ENCODE data around the gene NHLH2. TPM values are rescaled to one million over a fixed set of nuclear protein-coding genes. Genes with fewer than 3 reads are reported as not detected.

The NHLH2 gene
- total RNA-seq, 2 donors from 2014 or later = not detected

- no peaks in the 10 kb centered on the region for H3K9me3 ChIP-seq (ENCODE audit: control insufficient read depth, low read length, poor library complexity, severe bottlenecking)
These were observed 24.9 kb upstream of the NHLH2 start for GRCh38 chr1:115865704-115866380.

GRCh38 chr1:115862403-115862802 is 21.5 kb upstream of the NHLH2 start:
- no peaks in the 10 kb centered on the region for H3K4me1 Mint-ChIP-seq
- peaks cover 4% of the 10 kb centered on the region for H3K36me3 Mint-ChIP-seq (ENCODE audit: low read depth)
- no peak overlapping the region for H3K4me3 Mint-ChIP-seq
- H3K27ac Mint-ChIP-seq = no peak overlapping the region
- DNase-seq (no peak), ATAC-seq (no peak)
- peaks cover 61% of the 10 kb centered on the region for H3K27me3 Mint-ChIP-seq
- no peaks in the 10 kb centered on the region for H3K9me3 ChIP-seq (ENCODE audit: control insufficient read depth, low read length, poor library complexity, severe bottlenecking)

More at GRCh38 chr1:115865704-115866380, 24.9 kb upstream of the NHLH2 start:
- Mint-ChIP-seq H3K4me1 (no peaks in the 10 kb centered on the region), H3K4me3 (no peak overlapping the region), H3K36me3 (ENCODE audit: low read depth) (peaks cover 4% of the 10 kb centered on the region), H3K27me3 (peaks cover 45% of the 10 kb centered on the region), H3K27ac (no peak overlapping the region)
- ATAC-seq = no peak
- no peak for DNase-seq

GRCh38 chr1:115854005-115854404 is 13.1 kb upstream of the NHLH2 start:
- DNase-seq (no peak), ATAC-seq (no peak)
- peaks cover 33% of the 10 kb centered on the region for H3K27me3 Mint-ChIP-seq
- H3K4me1 Mint-ChIP-seq = no peaks in the 10 kb centered on the region
- H3K9me3 ChIP-seq (ENCODE audit: control insufficient read depth, low read length, poor library complexity, severe bottlenecking) = no peaks in the 10 kb centered on the region
- H3K36me3 Mint-ChIP-seq (ENCODE audit: low read depth) = no peaks in the 10 kb centered on the region
- no peak overlapping the region for H3K27ac Mint-ChIP-seq
- no peak overlapping the region for H3K4me3 Mint-ChIP-seq

GRCh38 chr1:115850937-115851336 is 10.0 kb upstream of the NHLH2 start:
- Mint-ChIP-seq H3K36me3 (ENCODE audit: low read depth) (no peaks in the 10 kb centered on the region), H3K4me3 (no peak overlapping the region), H3K27me3 (peaks cover 20% of the 10 kb centered on the region), H3K27ac (no peak overlapping the region), H3K4me1 (no peaks in the 10 kb centered on the region)
- DNase-seq (no peak), ATAC-seq (no peak)
- no peaks in the 10 kb centered on the region for H3K9me3 ChIP-seq (ENCODE audit: control insufficient read depth, low read length, poor library complexity, severe bottlenecking)

- Mint-ChIP-seq H3K27me3 (peaks cover 40% of the 10 kb centered on the region), H3K4me3 (no peak overlapping the region)
- no peak for DNase-seq
These were observed 6.9 kb upstream of the NHLH2 start for GRCh38 chr1:115847787-115848186.

GRCh38 chr1:115842948-115843347 is 2.0 kb upstream of the NHLH2 start:
- Mint-ChIP-seq H3K4me1 (peaks cover 7% of the 10 kb centered on the region), H3K36me3 (ENCODE audit: low read depth) (peaks cover 5% of the 10 kb centered on the region), H3K27ac (no peak overlapping the region), H3K27me3 (peaks cover 63% of the 10 kb centered on the region), H3K4me3 (no peak overlapping the region)
- ATAC-seq = no peak
- no peaks in the 10 kb centered on the region for H3K9me3 ChIP-seq (ENCODE audit: control insufficient read depth, low read length, poor library complexity, severe bottlenecking)
- DNase-seq = no peak

More at GRCh38 chr1:115847787-115848186, 6.9 kb upstream of the NHLH2 start:
- H3K4me1 Mint-ChIP-seq = no peaks in the 10 kb centered on the region
- no peak overlapping the region for H3K27ac Mint-ChIP-seq
- no peak for ATAC-seq
- no peaks in the 10 kb centered on the region for H3K36me3 Mint-ChIP-seq (ENCODE audit: low read depth)
- H3K9me3 ChIP-seq (ENCODE audit: control insufficient read depth, low read length, poor library complexity, severe bottlenecking) = no peaks in the 10 kb centered on the region

- H3K9me3 ChIP-seq (ENCODE audit: control insufficient read depth, low read length, poor library complexity, severe bottlenecking) = no peaks in the 10 kb centered on the region
- DNase-seq (no peak), ATAC-seq (no peak)
- Mint-ChIP-seq H3K27ac (no peak overlapping the region), H3K4me3 (peak overlapping the region; percentile 84), H3K27me3 (peaks cover 82% of the 10 kb centered on the region), H3K4me1 (peaks cover 7% of the 10 kb centered on the region), H3K36me3 (ENCODE audit: low read depth) (peaks cover 5% of the 10 kb centered on the region)
These were observed 1.2 kb downstream of the NHLH2 start for GRCh38 chr1:115839679-115840237.

GRCh38 chr1:115839029-115839678 is 1.8 kb downstream of the NHLH2 start:
- H3K27me3 Mint-ChIP-seq = peaks cover 83% of the 10 kb centered on the region
- peaks cover 5% of the 10 kb centered on the region for H3K36me3 Mint-ChIP-seq (ENCODE audit: low read depth)
- DNase-seq (no peak), ATAC-seq (no peak)
- H3K4me3 Mint-ChIP-seq = peak overlapping the region; percentile 84
- peaks cover 7% of the 10 kb centered on the region for H3K4me1 Mint-ChIP-seq
- no peaks in the 10 kb centered on the region for H3K9me3 ChIP-seq (ENCODE audit: control insufficient read depth, low read length, poor library complexity, severe bottlenecking)
- H3K27ac Mint-ChIP-seq = no peak overlapping the region

GRCh38 chr1:115838431-115839028 is 2.4 kb downstream of the NHLH2 start:
- Mint-ChIP-seq H3K27me3 (peaks cover 85% of the 10 kb centered on the region), H3K4me1 (peaks cover 7% of the 10 kb centered on the region), H3K36me3 (ENCODE audit: low read depth) (peaks cover 5% of the 10 kb centered on the region), H3K4me3 (peak overlapping the region; percentile 84), H3K27ac (no peak overlapping the region)
- no peak for DNase-seq
- no peaks in the 10 kb centered on the region for H3K9me3 ChIP-seq (ENCODE audit: control insufficient read depth, low read length, poor library complexity, severe bottlenecking)
- no peak for ATAC-seq

GRCh38 chr1:115837740-115838421 is 3.0 kb downstream of the NHLH2 start:
- DNase-seq (no peak), ATAC-seq (no peak)
- Mint-ChIP-seq H3K4me1 (peaks cover 7% of the 10 kb centered on the region), H3K27me3 (peaks cover 86% of the 10 kb centered on the region), H3K27ac (no peak overlapping the region), H3K4me3 (peak overlapping the region; percentile 62), H3K36me3 (ENCODE audit: low read depth) (peaks cover 5% of the 10 kb centered on the region)
- no peaks in the 10 kb centered on the region for H3K9me3 ChIP-seq (ENCODE audit: control insufficient read depth, low read length, poor library complexity, severe bottlenecking)

- Mint-ChIP-seq H3K4me3 (peak overlapping the region; percentile 43), H3K4me1 (peaks cover 7% of the 10 kb centered on the region), H3K36me3 (ENCODE audit: low read depth) (peaks cover 5% of the 10 kb centered on the region), H3K27ac (no peak overlapping the region), H3K27me3 (peaks cover 86% of the 10 kb centered on the region)
- no peak for ATAC-seq
- H3K9me3 ChIP-seq (ENCODE audit: control insufficient read depth, low read length, poor library complexity, severe bottlenecking) = no peaks in the 10 kb centered on the region
- DNase-seq = no peak
These were observed 3.6 kb downstream of the NHLH2 start for GRCh38 chr1:115837341-115837739.

GRCh38 chr1:115833856-115834255 is 7.1 kb downstream of the NHLH2 start:
- no peak overlapping the region for H3K27ac Mint-ChIP-seq
- DNase-seq = no peak
- peaks cover 5% of the 10 kb centered on the region for H3K4me1 Mint-ChIP-seq
- H3K4me3 Mint-ChIP-seq = no peak overlapping the region
- ATAC-seq = no peak
- H3K27me3 Mint-ChIP-seq = peaks cover 87% of the 10 kb centered on the region
- no peaks in the 10 kb centered on the region for H3K9me3 ChIP-seq (ENCODE audit: control insufficient read depth, low read length, poor library complexity, severe bottlenecking)
- no peaks in the 10 kb centered on the region for H3K36me3 Mint-ChIP-seq (ENCODE audit: low read depth)

- Mint-ChIP-seq H3K4me3 (no peak overlapping the region), H3K36me3 (ENCODE audit: low read depth) (peaks cover 1% of the 10 kb centered on the region), H3K27ac (no peak overlapping the region), H3K4me1 (peaks cover 7% of the 10 kb centered on the region), H3K27me3 (peaks cover 94% of the 10 kb centered on the region)
- ATAC-seq (no peak), DNase-seq (no peak)
- H3K9me3 ChIP-seq (ENCODE audit: control insufficient read depth, low read length, poor library complexity, severe bottlenecking) = no peaks in the 10 kb centered on the region
These were observed 8.3 kb downstream of the NHLH2 start for GRCh38 chr1:115832651-115833050.
